NCI-H1092 (cell line): Measurements from ENCODE around the gene KIF25.
"Not testable (repeated sequence)": the region's sequence is repeated elsewhere in the genome, so short reads cannot be mapped to it uniquely, and the experiment has no call there.

Source experiments
- DNase-seq: peaks from one replicate; lab custom pipeline; 2025; lab: John Stamatoyannopoulos, UW

Gene KIF25

DNA sequence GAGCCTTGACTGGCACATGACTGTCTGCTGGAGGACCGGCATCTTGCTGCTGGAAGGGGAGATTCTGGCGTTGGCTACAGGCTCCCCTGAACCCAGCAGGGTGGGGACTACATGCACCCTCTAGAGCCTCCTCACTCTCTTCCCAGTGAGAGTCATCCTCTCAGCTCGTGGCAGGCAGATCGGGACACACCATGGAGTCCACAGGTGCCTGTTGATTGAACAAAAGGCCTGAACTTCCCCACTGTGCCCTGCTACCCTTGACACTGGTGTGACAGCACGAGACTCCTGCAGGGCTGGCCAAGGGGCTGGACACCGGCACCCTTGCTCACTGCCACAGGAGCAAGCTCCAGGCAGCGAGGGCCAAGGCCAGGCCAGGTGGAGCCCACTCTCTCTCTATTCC, 73.3 kb downstream of the KIF25 start:
- DNase-seq, result no peak

GRCh38 chr6:168071620-168072019, 74.1 kb downstream of the KIF25 start:
- DNase-seq, result no peak

GRCh38 chr6:168072261-168072660, 74.8 kb downstream of the KIF25 start:
- DNase-seq, result no peak

DNA sequence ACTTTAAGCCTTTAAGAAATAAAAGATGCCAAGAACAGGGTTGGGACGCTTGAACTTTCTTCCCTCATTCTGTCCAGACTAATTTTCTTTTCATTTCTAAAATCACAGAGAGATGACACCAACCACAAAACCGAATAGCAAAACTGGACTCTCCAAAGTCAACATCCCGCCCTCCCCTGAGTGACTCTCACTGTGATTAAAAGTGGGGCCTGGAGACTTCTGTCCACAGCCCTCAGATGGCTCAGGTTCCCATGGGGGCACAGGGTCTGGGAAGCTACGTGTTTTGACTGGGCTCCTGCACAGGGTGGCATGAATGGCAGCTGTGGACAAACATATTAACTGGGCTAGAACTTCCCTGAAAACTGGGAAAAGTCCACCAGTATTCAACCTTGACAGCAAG, 75.3 kb downstream of the KIF25 start:
- DNase-seq, result no peak

- no peak for DNase-seq
Measured at GRCh38 chr6:168073937-168074730, 76.7 kb downstream of the KIF25 start.

GRCh38 chr6:168075216-168075615, 77.7 kb downstream of the KIF25 start:
- DNase-seq, result no peak

DNA sequence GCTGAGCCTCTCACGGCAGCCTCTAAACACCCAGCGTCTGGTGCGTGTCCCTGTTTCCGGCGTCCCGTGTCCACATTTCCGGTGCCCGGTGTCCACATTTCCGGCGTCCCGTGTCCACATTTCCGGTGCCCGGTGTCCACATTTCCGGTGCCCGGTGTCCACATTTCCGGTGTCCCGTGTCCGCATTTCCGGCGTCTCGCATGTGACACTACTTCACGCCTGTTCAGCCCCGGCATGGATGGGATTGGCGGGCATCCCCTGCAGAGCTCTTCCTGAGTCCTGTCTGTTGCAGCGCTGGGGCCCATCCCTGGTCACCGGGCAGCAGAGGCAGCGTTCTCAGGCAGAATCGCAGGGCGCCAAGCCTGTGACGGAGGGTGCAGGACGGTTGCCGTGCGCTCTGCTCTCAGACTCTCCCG, 78.3 kb downstream of the KIF25 start:
- no peak for DNase-seq

DNA sequence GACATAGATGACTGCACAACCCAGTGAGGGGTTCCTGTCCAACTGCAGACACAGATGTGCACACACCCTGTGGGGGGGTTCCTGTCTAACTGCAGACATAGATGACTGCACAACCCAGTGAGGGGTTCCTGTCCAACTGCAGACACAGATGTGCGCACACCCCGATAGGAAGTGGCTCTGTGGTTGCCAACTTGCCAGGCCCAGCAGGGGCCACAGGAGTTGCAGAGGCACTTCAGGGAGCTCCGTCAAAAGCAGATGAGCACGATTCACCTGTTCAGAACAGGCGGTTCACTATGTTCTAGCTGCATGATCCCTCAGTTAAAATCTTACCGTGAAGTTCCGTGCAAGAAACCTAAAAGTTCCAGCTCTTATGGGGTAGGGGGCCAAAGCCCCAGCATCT, 79.9 kb downstream of the KIF25 start:
- DNase-seq, result not testable (repeated sequence)

- no peak for DNase-seq
Measured at GRCh38 chr6:168078175-168078942, 80.9 kb downstream of the KIF25 start.

- no peak for DNase-seq
Measured at GRCh38 chr6:168078943-168079405, 81.5 kb downstream of the KIF25 start, which contains the start of gene FRMD1. FRMD1 (minus strand) TSS chr6:168079212; CDS start chr6:168079094, 118 bp downstream.

DNA sequence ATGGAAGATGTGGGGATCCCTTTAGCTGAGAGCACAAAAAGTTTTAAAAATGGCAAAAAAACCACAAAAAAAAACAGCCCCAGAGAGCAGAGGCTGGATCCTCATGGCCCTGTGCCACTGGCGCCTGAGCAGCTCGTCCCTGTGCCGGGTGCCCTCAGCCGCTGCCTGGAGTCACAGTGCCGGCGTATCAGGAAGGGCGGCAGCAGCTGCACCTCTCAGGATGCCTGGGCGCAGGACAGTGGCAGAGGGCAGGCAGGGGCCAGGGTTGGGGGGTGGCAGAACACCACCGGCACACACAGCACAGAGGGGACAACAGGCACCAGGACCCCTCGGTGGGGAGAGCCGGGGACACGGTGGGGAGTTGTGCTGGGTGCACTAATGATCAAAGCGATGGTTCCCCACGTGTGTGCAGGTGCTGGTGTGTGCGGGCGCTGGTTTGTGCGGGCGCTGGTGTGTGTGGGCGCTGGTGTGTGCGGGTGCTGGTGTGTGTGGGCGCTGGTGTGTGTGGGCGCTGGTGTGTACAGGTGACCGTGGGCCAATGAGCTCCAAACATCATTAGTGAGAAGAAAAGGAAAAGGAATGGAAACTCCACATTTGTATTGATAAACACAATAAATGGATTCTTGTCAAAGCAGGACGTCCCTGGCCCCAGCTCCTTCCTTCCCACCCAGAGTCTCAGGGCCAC, 83.1 kb downstream of the KIF25 start:
- no peak for DNase-seq

GRCh38 chr6:168081858-168082546, 84.5 kb downstream of the KIF25 start:
- DNase-seq, result no peak

DNA sequence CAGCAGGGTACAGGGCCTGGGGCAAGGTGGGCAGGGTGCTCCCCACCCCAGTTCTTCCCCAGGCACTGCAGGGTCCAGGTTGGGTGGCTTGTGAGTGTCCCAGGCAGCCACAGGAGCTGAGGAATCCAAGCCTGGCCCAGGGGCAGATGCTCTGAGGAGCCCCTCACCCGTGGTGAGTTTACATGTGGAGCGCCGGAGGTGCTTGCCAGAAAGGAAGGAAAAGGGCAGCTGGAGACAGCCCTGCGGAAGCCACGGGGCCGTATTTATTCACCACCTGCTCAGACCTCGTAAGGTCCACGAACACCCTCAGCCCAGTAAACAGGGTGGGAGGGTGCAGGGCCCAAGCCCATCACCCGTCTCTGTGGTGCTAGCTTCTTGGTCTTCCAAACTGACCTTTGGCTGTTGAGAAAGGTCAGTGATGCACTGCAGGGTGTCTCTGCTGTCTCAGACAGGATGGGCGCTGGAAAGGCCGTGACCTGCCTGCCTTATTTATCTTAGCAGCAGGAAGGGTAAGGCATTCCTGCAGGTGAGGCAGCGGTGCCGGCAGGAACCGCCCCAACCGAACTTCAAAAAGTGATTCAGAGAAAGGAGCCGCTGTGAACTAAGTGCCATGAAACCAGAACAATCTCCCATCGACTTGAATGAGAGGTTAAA, 85.5 kb downstream of the KIF25 start:
- peak; percentile 17 for DNase-seq

DNA sequence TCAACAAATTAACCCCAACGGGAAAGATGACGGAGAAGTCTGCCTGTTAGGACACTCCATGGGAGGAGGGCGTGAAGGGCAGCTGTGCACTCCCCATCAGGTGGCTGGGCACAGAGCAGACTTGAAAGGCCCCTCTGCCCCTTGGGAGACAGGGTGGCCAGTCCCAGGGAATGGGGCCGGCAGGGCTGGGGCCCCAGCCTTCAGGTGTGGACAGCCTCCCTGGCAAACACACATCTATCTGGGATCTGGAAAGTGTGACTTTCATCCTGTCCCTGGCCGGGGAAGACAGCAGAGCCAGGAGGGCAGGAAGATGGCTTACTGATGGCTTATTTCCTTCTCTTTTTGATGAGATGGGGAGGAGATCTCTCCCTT, 86.0 kb downstream of the KIF25 start:
- no peak for DNase-seq

DNA sequence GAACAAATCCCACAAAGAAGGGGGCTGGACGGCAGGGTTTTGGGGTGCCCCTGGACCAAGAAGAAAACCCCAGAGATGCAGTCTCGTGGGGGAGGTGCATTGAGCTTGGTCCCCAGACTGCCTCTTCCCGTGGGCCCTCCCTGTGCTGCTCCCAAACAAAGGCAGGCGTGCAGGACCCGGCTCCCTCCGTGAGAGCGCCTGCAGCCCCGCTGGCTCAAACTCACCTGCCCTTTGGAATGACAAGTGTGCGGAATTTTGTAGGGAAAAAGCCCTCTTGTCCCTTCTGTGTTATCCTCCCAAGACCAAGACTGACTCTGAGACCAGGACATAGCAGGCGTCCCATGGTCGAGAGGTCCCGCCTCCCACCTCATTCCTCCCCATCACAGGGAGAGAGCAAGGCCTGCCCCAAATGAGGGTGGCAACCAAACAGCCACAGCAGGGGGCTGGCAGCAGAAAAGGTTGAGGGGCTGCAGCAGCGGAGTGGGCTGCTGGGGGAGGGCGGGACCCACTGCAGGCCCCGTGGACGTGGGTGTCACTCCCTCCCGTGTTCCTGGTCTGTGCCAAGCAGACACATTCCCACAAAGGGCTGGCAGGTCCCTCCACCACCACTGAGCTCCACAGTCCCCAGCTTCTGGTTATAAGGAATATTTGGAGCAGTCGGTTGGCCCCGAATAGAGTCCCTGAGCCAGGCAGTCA, 87.1 kb downstream of the KIF25 start:
- DNase-seq, result no peak

DNA sequence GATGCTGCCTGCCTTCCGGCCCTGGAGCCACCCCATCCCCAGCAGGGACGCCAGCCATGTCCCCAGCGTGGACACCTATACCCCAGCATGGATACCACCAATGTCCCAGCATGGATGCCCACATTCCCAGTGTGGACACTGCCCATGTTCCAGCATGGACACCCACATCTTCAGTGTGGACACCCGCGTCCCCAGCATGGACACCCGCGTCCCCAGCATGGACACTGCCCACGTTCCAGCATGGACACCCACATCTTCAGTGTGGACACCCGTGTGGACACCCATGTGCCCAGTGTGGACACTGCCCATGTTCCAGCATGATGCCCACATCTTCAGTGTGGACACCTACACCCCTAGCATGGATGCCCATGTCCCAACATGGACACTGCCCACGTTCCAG, 88.6 kb downstream of the KIF25 start:
- DNase-seq, result no peak

GRCh38 chr6:168086616-168087015, 89.1 kb downstream of the KIF25 start:
- DNase-seq, result no peak

GRCh38 chr6:168087436-168088160, 90.1 kb downstream of the KIF25 start:
- DNase-seq, result no peak

DNA sequence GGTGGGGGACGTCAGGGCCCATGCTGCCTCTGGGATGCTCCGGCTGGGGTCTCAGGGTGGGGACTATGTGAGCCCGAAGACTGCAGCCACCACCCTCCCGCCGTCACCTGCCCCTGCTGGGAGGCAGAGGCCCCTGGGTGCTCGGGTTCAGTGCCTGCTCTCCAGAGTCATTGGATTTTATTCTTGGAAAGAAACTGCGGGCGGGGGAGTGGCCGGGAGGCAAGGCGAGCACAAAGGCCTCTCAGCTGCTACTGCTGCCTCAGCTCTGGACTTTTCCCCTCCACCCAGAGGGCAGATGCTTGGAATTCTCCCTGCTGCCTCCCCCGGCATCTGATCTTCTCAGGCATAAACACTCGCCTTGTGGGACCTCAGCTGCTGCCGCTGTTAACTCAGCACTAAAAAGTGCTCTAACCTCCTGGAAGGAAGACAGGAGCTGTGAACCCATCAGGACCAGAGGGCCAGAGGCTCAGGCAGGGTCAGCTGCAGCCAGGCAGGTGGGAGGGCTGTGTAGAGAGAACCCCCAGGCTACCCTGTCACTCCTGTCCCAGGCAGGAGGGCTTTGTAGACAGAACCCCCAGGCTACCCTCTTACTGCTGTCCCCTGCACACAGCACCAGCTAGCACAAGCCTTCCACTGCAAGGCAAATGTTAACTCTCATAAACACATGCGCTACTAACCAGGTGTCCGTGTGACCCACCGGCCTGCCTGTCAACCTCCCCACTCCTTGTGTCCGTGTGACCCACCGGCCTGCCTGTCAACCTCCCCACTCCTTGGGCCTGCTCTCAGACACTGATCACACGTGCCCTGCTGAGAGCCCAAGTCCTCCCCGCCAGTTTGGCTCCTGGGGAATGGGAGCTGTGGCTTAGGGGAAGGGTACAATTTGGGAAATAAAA, 90.9 kb downstream of the KIF25 start:
- DNase-seq, result no peak
